Stimulated activated CD4-positive, alpha-beta T cell treated with anti-CD3 and anti-CD28 coated beads, Interleukin-12 subunit alpha, Interleukin-12 subunit beta, amount 100 ng/mL, for 24 hours (primary cell): ENCODE measurements around the gene FAT1.
A peak's percentile ranks its signal among the peaks of the same experiment; 100 is the strongest.
"Not testable (repeated sequence)": the region's sequence is repeated elsewhere in the genome, so short reads cannot be mapped to it uniquely, and the experiment has no call there.

Experiments used
- DNase-seq, 2 experiments: peaks; one replicate each; pipeline ENCODE4 v3.0.0-alpha.2; 2020; ENCODE audit warnings: low read depth in 2 of 2

FAT1 gene

GRCh38 chr4:186659456-186659855, 64.2 kb downstream of the FAT1 start:
- not testable (repeated sequence) for DNase-seq

- DNase-seq, result no peak
Observed at GRCh38 chr4:186658657-186659056, 65.0 kb downstream of the FAT1 start.

- DNase-seq, result no peak
Observed at GRCh38 chr4:186657764-186658163, 65.9 kb downstream of the FAT1 start.

GRCh38 chr4:186653969-186654368, 69.7 kb downstream of the FAT1 start:
- DNase-seq, result no peak

GRCh38 chr4:186651624-186652023, 72.0 kb downstream of the FAT1 start:
- no peak for DNase-seq

GRCh38 chr4:186651181-186651603, 72.5 kb downstream of the FAT1 start:
- no peak for DNase-seq

GRCh38 chr4:186650401-186651180, 73.1 kb downstream of the FAT1 start:
- DNase-seq, result no peak

GRCh38 chr4:186647821-186648220, 75.8 kb downstream of the FAT1 start:
- no peak for DNase-seq

GRCh38 chr4:186644737-186645261, 78.9 kb downstream of the FAT1 start:
- no peak for DNase-seq

GRCh38 chr4:186644311-186644638, 79.4 kb downstream of the FAT1 start:
- no peak for DNase-seq

- no peak for DNase-seq
Observed at GRCh38 chr4:186643501-186644310, 80.0 kb downstream of the FAT1 start.

GRCh38 chr4:186642998-186643397, 80.7 kb downstream of the FAT1 start:
- DNase-seq, result no peak

GRCh38 chr4:186642530-186642929, 81.1 kb downstream of the FAT1 start:
- no peak for DNase-seq

- no peak for DNase-seq
Observed at GRCh38 chr4:186634591-186635128, 89.0 kb downstream of the FAT1 start.

- no peak for DNase-seq
Observed at GRCh38 chr4:186633844-186634243, 89.8 kb downstream of the FAT1 start.

GRCh38 chr4:186630128-186630527, 93.5 kb downstream of the FAT1 start:
- DNase-seq, result no peak

GRCh38 chr4:186628058-186628711, 95.5 kb downstream of the FAT1 start:
- DNase-seq, result peak in 1 of 2 experiments; percentile 0

GRCh38 chr4:186627226-186627865, 96.3 kb downstream of the FAT1 start:
- DNase-seq, result no peak

GRCh38 chr4:186624951-186625350, 98.7 kb downstream of the FAT1 start:
- no peak for DNase-seq

GRCh38 chr4:186623546-186623945, 100.1 kb downstream of the FAT1 start:
- DNase-seq, result no peak

GRCh38 chr4:186622788-186623464, 100.7 kb downstream of the FAT1 start:
- no peak for DNase-seq
